ENCODE data around the gene ARHGAP6. TPM values are rescaled to one million over a fixed set of nuclear protein-coding genes. Genes with fewer than 3 reads are reported as not detected.

ARHGAP6 gene
- total and polyA plus RNA-seq, 7 donors: 1.8 to 20.6 (median 6.4) TPM

DNA sequence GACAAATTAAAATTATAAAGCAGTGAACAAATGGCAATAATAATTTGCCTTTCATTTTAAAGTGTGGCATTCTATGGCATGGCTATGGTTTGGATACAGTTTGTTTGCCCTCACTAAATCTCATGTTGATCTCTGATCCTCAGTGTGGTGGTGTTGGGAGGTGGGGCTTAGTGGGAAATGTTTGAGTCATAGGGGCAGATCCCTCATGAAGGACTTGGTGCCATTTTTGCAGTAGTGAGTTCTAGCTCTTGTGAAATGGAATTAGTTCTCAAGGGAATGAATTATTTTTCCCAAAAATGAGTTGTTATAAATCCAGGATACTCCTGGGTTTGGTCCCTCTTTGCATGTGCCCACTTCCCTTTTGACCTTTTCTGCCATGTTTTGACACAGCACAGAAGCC lies 191.1 kb downstream of the ARHGAP6 start:
- no peak for ATAC-seq

DNA sequence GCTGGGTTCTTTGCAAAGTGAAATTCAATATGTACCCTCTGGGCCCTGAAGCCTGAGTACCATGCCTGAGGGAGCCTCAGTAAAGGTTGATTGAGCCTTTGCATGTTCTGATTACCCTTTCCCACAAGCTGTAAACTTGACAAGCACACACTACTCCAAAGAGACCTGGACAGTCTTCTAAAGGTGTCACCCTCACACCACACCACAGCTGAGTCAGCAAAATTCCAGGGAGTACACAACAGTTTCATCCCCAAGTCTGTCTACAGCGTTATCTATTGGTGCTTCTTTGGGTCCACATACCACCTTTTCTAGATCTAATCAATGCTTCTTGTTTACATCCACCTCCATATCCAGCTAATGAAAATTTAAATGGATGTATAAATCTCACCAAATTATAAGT lies 191.7 kb downstream of the ARHGAP6 start:
- intact Hi-C loops (cut with DNase I): no loop called here
- no peaks in the 10 kb centered on the region for H3K27me3 ChIP-seq (ENCODE audit: insufficient read depth in 3 of 3, low read length in 2 of 3)
- DNase-seq: no peak
- no peak overlapping the region for H3K27ac ChIP-seq
- no peaks in the 10 kb centered on the region for H3K4me1 ChIP-seq
- no peak for ATAC-seq
- no peak overlapping the region for H3K4me3 ChIP-seq
- no peaks in the 10 kb centered on the region for H3K36me3 ChIP-seq (ENCODE audit: insufficient read depth in 1 of 2, low read depth in 1 of 2)
- TF ChIP-seq, protein P1, sequence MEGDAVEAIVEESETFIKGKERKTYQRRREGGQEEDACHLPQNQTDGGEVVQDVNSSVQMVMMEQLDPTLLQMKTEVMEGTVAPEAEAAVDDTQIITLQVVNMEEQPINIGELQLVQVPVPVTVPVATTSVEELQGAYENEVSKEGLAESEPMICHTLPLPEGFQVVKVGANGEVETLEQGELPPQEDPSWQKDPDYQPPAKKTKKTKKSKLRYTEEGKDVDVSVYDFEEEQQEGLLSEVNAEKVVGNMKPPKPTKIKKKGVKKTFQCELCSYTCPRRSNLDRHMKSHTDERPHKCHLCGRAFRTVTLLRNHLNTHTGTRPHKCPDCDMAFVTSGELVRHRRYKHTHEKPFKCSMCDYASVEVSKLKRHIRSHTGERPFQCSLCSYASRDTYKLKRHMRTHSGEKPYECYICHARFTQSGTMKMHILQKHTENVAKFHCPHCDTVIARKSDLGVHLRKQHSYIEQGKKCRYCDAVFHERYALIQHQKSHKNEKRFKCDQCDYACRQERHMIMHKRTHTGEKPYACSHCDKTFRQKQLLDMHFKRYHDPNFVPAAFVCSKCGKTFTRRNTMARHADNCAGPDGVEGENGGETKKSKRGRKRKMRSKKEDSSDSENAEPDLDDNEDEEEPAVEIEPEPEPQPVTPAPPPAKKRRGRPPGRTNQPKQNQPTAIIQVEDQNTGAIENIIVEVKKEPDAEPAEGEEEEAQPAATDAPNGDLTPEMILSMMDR (IDR thresholded peaks at IDR 0.05): no peak
- 72 to 100% (median 100%) methylated on average over 1 of the region's 1 CpG for WGBS, 3 donors
- no peaks in the 10 kb centered on the region for H3K9me3 ChIP-seq

More for the DNA sequence above, 191.1 kb downstream of the ARHGAP6 start:
- intact Hi-C loops (cut with DNase I): no loop called here
- TF ChIP-seq, protein P1 (IDR thresholded peaks at IDR 0.05): no peak
- Histone ChIP-seq H3K9me3 (no peaks in the 10 kb centered on the region), H3K4me1 (no peaks in the 10 kb centered on the region), H3K36me3 (ENCODE audit: insufficient read depth in 1 of 2, low read depth in 1 of 2) (no peaks in the 10 kb centered on the region), H3K27me3 (ENCODE audit: insufficient read depth in 3 of 3, low read length in 2 of 3) (no peaks in the 10 kb centered on the region), H3K4me3 (no peak overlapping the region), H3K27ac (no peak overlapping the region)
- DNase-seq: no peak

DNA sequence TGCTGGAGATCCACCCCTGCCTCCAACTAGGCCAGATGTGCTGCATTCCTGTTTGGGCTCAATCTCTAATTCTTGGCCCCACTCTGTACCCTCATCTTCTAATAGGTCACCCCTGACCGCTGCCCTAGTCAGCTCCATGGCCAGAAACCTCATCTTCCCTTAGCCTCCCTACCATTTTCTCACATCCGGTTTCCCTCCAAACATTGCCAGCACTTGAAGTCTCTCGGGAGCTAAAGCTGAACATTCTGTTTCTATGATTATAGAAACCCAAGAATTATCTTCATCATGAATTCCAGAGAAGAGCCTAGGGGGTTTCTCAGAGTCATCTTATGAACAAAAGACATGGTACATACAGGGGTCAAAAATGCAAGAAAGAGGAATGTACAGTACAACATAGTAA lies 192.8 kb downstream of the ARHGAP6 start:
- H3K9me3 ChIP-seq: no peaks in the 10 kb centered on the region
- no peak overlapping the region for H3K27ac ChIP-seq
- TF ChIP-seq, protein P1 (IDR thresholded peaks at IDR 0.05): no peak
- no peak overlapping the region for H3K4me3 ChIP-seq
- 56 to 84% (median 70%) methylated on average over 3 of the region's 3 CpGs for WGBS, 3 donors
- no peaks in the 10 kb centered on the region for H3K4me1 ChIP-seq
- ATAC-seq (no peak), DNase-seq (no peak)
- H3K36me3 ChIP-seq (ENCODE audit: insufficient read depth in 1 of 2, low read depth in 1 of 2): no peaks in the 10 kb centered on the region
- H3K27me3 ChIP-seq (ENCODE audit: insufficient read depth in 3 of 3, low read length in 2 of 3): no peaks in the 10 kb centered on the region
- intact Hi-C loops (cut with DNase I): no loop called here

DNA sequence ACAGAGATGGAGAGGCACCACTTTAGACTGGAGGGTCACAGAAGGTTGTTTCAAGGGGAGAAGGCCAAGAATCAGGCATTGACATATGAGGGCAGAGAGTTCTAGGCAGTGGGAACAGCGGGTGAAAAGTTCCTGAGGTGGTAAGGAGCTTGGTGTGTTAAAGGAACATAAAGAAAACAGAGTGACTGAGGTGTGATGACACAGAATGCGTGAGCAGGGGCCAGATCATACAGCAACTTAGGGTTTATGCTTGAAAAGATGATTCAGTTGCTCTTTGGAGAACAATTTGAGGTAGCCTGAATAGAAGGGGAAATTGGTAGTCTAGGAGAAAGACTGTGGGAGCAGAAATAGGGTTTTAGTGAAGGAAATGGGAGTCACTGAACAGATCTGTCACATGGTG lies 193.3 kb downstream of the ARHGAP6 start:
- intact Hi-C loops (cut with DNase I): no loop called here
- Histone ChIP-seq H3K9me3 (no peaks in the 10 kb centered on the region), H3K36me3 (ENCODE audit: insufficient read depth in 1 of 2, low read depth in 1 of 2) (no peaks in the 10 kb centered on the region), H3K27ac (no peak overlapping the region), H3K4me3 (no peak overlapping the region), H3K27me3 (ENCODE audit: insufficient read depth in 3 of 3, low read length in 2 of 3) (no peaks in the 10 kb centered on the region), H3K4me1 (no peaks in the 10 kb centered on the region)
- DNase-seq (no peak), ATAC-seq (no peak)
- TF ChIP-seq, protein P1 (IDR thresholded peaks at IDR 0.05): no peak
- WGBS, 3 donors: 64 to 100% (median 89%) methylated on average over 2 of the region's 2 CpGs

DNA sequence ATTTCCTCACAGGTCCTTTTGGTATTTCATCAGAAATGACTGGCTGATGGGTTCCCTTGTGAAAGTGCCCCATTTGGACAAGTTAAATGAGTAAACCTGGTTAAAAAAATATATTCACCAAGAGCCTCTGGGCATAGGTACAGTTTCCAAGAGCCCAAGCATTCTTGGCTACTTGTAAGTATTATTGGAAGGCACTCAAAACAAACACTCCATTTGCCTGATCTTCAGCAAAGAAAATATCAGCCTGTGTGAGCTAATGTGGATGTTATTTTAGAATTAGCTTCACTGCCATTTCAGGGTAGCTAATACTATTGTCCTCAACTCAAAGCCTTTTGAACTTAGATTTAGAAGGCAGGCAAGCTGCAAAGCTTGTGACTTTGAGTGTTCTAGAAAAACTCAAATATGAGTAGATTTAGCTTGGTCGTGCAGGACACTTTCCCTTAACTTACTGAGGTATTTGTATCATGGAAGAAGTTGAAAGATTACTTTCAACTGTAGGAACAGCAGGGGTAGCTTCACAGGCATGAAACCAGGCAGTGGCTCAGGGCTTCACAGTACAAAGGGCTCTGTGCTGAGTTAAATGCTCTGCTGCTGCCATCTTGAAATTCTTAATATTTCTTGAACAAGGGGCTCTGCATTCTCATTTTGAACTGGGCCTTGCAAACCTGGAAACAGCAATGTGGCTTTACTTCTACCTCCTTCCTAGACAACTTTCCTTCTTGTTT lies 195.3 kb downstream of the ARHGAP6 start:
- DNase-seq (no peak), ATAC-seq (no peak)
- TF ChIP-seq, protein P1 (IDR thresholded peaks at IDR 0.05): no peak
- intact Hi-C loops (cut with DNase I): no loop called here
- no peaks in the 10 kb centered on the region for H3K27me3 ChIP-seq (ENCODE audit: insufficient read depth in 3 of 3, low read length in 2 of 3)
- no peaks in the 10 kb centered on the region for H3K36me3 ChIP-seq (ENCODE audit: insufficient read depth in 1 of 2, low read depth in 1 of 2)
- no peak overlapping the region for H3K27ac ChIP-seq
- no peak overlapping the region for H3K4me3 ChIP-seq
- 8 to 29% (median 15%) methylated on average over 1 of the region's 1 CpG for WGBS, 3 donors
- H3K9me3 ChIP-seq: no peaks in the 10 kb centered on the region
- H3K4me1 ChIP-seq: no peaks in the 10 kb centered on the region
